Measurements from ENCODE around the gene NAA38. TPM values are rescaled to one million over a fixed set of nuclear protein-coding genes. Genes with fewer than 3 reads are reported as not detected.

NAA38 gene
- total RNA-seq, 2 experiments from 2014 or later = 15.4 to 16.3 TPM

- CTCF ChIA-PET = interaction anchor here (0.6 to 3.0 kb wide), 11 partner anchors 12 to 91 kb away, joined by 3 to 17 read pairs (median 4); partner anchors contain the start of gene NAA38
- TF ChIP-seq CTCF (IDR thresholded peaks at IDR 0.05) = peak; percentile 11
- Histone ChIP-seq H3K27ac (ENCODE audit: low read depth in 1 of 2, low read length in 2 of 2) (no peak overlapping the region), H3K9me3 (ENCODE audit: control insufficient read depth in 1 of 2, insufficient read depth in 1 of 2, low read length in 2 of 2) (no peaks in the 10 kb centered on the region), H3K4me3 (ENCODE audit: low read length) (no peak overlapping the region), H3K4me1 (ENCODE audit: insufficient read depth, low read length) (peaks cover 3% of the 10 kb centered on the region), H3K27me3 (ENCODE audit: control insufficient read depth in 1 of 2, insufficient read depth in 2 of 2, low read length in 2 of 2) (no peaks in the 10 kb centered on the region), H3K36me3 (ENCODE audit: insufficient read depth, low read length) (peaks cover 96% of the 10 kb centered on the region)
- Mint-ChIP-seq H3K4me3 (no peak overlapping the region), H3K36me3 (ENCODE audit: low read depth) (peaks cover 98% of the 10 kb centered on the region), H3K27ac (peak overlapping the region; percentile 7), H3K9me3 (no peaks in the 10 kb centered on the region), H3K27me3 (no peaks in the 10 kb centered on the region), H3K4me1 (ENCODE audit: low read depth) (peaks cover 12% of the 10 kb centered on the region)
- POLR2A ChIA-PET = interaction anchor here (0.8 kb wide), 1 partner anchor 41 kb away, joined by 4 read pairs; the partner anchor contains the start of gene NAA38
- DNase-seq (peak in 3 of 14 experiments; percentile 46 to 68 (median 59)), ATAC-seq (ENCODE audit: poor library complexity) (peak; percentile 82)
- intact Hi-C loops (cut with DNase I, micrococcal nuclease) = no loop called here
These were observed 40.4 kb upstream of the NAA38 start for GRCh38 chr17:7897773-7898172.

- peaks cover 3% of the 10 kb centered on the region for H3K4me1 ChIP-seq (ENCODE audit: insufficient read depth, low read length)
- H3K36me3 ChIP-seq (ENCODE audit: insufficient read depth, low read length) = peaks cover 95% of the 10 kb centered on the region
- no peaks in the 10 kb centered on the region for H3K9me3 ChIP-seq (ENCODE audit: control insufficient read depth in 1 of 2, insufficient read depth in 1 of 2, low read length in 2 of 2)
- peaks cover 12% of the 10 kb centered on the region for H3K4me1 Mint-ChIP-seq (ENCODE audit: low read depth)
- no peak overlapping the region for H3K27ac Mint-ChIP-seq
- intact Hi-C loops (cut with DNase I, micrococcal nuclease) = no loop called here
- POLR2A ChIA-PET = no interaction called here
- CTCF ChIA-PET = interaction anchor here (0.7 to 3.0 kb wide), 9 partner anchors 29 to 92 kb away, joined by 3 to 17 read pairs (median 4); partner anchors contain the start of gene NAA38
- ATAC-seq (ENCODE audit: poor library complexity) = no peak
- H3K4me3 Mint-ChIP-seq = no peak overlapping the region
- no peak for TF ChIP-seq CTCF (IDR thresholded peaks at IDR 0.05)
- no peaks in the 10 kb centered on the region for H3K27me3 Mint-ChIP-seq
- H3K27me3 ChIP-seq (ENCODE audit: control insufficient read depth in 1 of 2, insufficient read depth in 2 of 2, low read length in 2 of 2) = no peaks in the 10 kb centered on the region
- H3K9me3 Mint-ChIP-seq = no peaks in the 10 kb centered on the region
- H3K27ac ChIP-seq (ENCODE audit: low read depth in 1 of 2, low read length in 2 of 2) = no peak overlapping the region
- DNase-seq = no peak
- H3K36me3 Mint-ChIP-seq (ENCODE audit: low read depth) = peaks cover 92% of the 10 kb centered on the region
- H3K4me3 ChIP-seq (ENCODE audit: low read length) = no peak overlapping the region
These were observed 39.7 kb upstream of the NAA38 start for GRCh38 chr17:7897090-7897489.

GRCh38 chr17:7894866-7895265 lies 37.5 kb upstream of the NAA38 start:
- Mint-ChIP-seq H3K27me3 (no peaks in the 10 kb centered on the region), H3K4me3 (no peak overlapping the region), H3K27ac (peak overlapping the region; percentile 22), H3K4me1 (ENCODE audit: low read depth) (peaks cover 12% of the 10 kb centered on the region), H3K9me3 (no peaks in the 10 kb centered on the region), H3K36me3 (ENCODE audit: low read depth) (peaks cover 69% of the 10 kb centered on the region)
- no peaks in the 10 kb centered on the region for H3K27me3 ChIP-seq (ENCODE audit: control insufficient read depth in 1 of 2, insufficient read depth in 2 of 2, low read length in 2 of 2)
- H3K9me3 ChIP-seq (ENCODE audit: control insufficient read depth in 1 of 2, insufficient read depth in 1 of 2, low read length in 2 of 2) = no peaks in the 10 kb centered on the region
- ChIA-PET CTCF (no interaction called here), POLR2A (no interaction called here)
- H3K4me3 ChIP-seq (ENCODE audit: low read length) = no peak overlapping the region
- ATAC-seq (ENCODE audit: poor library complexity) (no peak), DNase-seq (no peak)
- no peak for TF ChIP-seq CTCF (IDR thresholded peaks at IDR 0.05)
- peaks cover 96% of the 10 kb centered on the region for H3K36me3 ChIP-seq (ENCODE audit: insufficient read depth, low read length)
- no peak overlapping the region for H3K27ac ChIP-seq (ENCODE audit: low read depth in 1 of 2, low read length in 2 of 2)
- peaks cover 5% of the 10 kb centered on the region for H3K4me1 ChIP-seq (ENCODE audit: insufficient read depth, low read length)
- intact Hi-C loops (cut with DNase I, micrococcal nuclease) = loop anchor here in 1 of 2 experiments (5.0 kb wide), 1 partner anchor 73 kb away; no protein-coding TSS in a partner anchor

Data from CD4-positive, alpha-beta T cell (primary cell).